GM21723 (cell line): Measurements from ENCODE around the gene MAP1LC3A.

Experiments
- ATAC-seq: cut with Tn5 transposase; IDR thresholded peaks from one replicate; pipeline ENCODE4 v1.9.1; 2021; ENCODE audit warnings: mild to moderate bottlenecking, moderate library complexity; ENCODE audit not compliant: unreplicated experiment

Gene MAP1LC3A

DNA sequence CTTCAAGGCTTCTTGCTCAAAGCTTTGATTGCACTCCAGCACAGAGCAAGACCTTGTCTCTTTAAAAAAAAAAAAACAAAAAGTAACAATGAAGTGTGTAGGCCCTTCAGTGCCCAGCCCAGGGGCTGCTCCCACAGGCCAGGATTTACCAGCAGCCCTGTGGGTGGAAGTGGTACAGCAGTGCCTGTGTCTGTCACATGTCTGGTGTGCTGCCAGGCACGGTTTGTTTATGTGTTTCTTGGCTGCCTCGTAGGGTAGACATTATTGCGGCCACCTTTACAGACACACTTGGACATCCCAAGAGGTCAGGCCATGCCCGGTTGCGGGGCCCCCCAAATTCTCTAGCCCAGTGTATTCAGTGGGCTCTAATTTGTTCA is 29.6 kb upstream of the MAP1LC3A start:
- ATAC-seq, result no peak

DNA sequence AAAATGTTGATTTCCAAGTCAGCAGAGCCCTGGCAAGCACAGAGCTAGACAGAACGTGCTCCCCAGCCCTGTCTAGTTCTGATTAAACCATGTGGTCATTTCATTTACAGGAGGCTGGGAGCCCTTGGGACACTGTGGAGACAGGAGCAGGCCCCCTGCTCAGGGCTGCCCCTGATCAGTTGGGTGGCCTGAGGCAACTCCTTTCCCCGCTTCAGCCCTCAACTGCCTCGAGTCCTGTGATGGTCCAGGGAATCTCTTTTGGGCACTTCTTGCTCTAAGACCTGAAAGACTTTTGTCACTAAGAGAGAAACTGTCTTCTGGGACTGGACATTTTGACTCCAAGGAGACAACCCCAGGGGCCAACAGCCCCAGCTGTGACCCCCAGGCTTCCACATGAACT is 28.8 kb upstream of the MAP1LC3A start:
- no peak for ATAC-seq

- no peak for ATAC-seq
Measured at GRCh38 chr20:34530342-34530741, 28.2 kb upstream of the MAP1LC3A start.

- ATAC-seq, result no peak
Measured at GRCh38 chr20:34531608-34532265, 26.8 kb upstream of the MAP1LC3A start.

DNA sequence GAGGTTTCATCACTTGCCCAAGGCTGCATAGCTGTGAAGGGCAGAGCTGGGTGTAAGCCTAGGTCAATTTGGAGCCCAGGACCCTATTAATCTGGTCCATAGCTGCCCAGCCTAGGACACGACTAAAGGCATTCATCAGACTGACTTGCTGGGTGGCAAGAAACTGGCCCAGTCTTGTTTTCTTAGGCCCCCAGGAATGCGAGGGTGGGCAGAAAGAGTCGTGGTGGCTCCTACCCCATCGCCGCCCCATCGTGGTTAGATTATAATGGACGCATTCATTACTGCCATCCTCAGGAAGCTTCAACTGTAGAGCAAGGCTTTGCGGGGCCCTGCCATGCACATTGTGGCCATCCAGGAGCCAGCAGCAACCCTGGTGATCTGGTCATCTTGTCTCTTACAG is 26.2 kb upstream of the MAP1LC3A start:
- ATAC-seq, result no peak

DNA sequence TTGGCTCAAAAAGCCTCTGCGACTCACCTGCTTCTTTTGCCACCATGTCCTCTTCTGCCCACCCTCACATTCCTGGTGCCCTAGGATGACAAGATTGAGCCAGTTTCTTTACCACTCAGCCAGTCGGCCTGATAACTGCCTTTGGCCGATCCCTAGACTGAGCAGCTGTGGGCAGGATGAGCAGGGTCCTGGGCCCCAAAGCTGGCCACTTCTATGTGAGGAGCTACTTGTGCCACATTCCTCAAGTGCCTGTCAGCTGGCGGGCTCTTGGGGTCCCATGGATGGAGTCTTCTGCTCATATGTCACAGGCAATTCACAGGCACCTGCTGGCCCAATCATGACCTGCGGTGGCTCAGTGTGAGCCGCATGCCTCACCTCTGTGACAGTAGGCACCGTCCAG is 25.8 kb upstream of the MAP1LC3A start:
- ATAC-seq, result no peak

DNA sequence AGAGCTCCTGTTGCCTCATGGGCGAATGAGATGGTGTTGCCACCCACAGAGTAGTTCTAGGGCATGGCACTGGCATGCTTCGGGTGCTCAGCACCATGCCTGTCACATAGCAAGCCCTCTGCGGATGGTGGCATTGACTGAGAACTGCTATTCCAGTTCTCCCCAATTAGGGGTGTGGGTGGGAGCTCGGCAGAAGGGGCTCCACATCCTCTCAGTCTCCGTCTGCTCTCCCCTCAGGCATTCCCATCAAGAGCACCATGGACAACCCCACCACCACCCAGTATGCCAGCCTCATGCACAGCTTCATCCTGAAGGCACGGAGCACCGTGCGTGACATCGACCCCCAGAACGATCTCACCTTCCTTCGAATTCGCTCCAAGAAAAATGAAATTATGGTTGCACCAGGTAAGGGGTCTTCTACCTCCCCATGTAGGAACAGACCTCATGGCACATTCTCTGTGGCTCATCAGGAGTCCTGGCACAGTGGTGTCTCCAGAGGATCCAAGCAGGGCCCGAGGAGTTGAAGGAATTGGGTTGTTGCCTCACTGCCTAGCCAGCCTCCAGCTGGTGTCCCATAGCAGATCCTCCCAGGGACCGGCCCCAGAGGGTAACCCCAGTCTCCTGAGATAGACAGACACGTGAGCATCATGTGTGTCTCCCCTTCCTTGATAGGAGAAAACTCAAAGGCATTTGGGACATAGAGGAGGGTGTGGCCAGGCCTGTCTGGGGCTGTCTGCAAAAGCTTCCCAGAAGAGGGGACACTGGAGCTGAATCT is 23.9 kb upstream of the MAP1LC3A start:
- no peak for ATAC-seq

GRCh38 chr20:34535301-34535840 is 23.1 kb upstream of the MAP1LC3A start:
- ATAC-seq, result no peak

GRCh38 chr20:34535857-34536256 is 22.7 kb upstream of the MAP1LC3A start:
- ATAC-seq, result no peak

DNA sequence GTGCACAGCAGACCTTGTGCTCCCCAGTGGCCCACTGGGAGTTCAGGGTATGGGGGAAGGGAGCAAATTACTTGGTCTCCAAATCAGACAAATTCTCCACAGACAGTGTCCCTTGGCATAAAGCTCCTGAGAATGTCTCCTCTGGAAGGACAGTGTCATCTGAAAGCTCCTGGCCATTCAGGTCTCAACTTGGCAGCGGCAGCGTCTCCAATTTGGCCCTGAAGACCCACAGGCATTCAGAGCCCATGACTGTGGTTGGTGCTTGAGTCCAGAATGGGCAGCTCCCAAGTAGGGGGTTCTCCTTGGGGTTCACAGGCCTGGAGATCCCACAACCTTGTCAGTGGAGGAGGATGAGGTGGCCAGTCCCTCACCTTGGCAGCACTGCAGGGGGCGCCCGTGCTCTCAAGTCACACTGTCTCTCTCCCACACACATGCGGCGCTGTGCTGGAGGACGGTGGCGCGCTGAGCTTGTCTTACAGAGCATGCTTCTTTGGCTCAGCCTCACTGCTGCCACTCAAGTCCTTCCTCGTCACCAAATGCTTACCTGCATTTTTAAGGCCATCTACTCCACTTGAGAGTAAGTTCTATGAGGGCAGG is 21.6 kb upstream of the MAP1LC3A start:
- ATAC-seq, result no peak

DNA sequence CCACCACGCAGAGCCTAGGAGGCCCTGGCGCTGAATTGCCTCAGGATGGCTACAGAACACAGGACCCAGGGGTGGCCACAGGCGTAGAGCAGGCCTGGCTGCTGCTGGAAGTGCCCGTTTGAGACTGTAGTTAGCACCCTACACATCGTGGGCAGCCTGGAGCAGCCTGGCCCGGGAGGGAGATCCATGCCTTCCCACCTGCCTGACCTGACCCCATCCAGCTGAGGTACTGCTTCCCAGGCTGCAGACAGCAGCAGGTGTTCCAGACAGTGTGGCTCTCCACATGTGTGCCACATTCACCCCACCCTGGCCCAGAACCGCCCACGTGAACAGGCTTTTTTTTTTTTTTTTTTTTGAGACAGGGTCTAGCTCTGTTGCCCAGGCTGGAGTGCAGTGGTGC is 20.9 kb upstream of the MAP1LC3A start:
- ATAC-seq, result no peak

DNA sequence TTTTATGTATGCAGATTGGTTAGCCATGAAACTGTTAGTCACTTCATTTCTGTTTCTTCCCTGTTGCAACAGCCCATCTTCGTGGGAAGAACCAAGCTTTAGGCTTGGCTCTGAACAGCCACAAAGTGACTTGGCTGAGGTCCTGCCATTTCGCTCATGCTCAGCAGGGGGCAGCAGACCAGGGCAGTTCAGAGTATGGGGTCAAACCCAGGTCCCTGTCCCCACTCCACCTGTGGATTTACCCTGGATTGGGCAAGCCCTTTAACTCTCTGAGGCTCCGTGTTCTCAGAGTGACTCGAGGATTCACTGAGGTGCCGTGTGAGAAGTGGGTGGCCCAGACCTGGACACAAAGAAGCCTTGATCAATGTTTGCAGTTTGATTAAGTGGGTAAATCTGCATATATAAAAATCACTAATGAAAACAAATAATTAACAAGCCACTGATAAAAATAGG is 19.8 kb upstream of the MAP1LC3A start:
- ATAC-seq, result no peak

DNA sequence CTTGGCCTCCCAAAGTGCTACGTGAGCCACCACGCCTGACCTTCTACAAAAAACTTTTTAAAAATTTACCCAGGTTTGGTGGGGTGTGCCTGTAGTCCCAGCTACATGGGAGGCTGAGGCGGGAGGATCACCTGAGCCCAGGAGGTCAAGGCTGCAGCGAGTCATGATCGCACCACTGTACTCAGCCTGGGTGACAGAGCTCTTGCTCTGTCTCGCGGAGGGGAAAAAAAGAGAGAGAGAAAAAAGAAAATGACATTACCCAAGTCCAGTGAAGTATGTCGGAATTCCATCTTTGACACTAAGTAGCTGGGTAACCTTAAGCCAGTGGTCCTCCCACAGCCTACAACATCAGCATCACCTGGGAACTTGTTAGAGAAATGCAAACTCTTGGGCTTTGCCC is 18.8 kb upstream of the MAP1LC3A start:
- no peak for ATAC-seq

- ATAC-seq, result no peak
Measured at GRCh38 chr20:34540596-34541263, 17.8 kb upstream of the MAP1LC3A start.

GRCh38 chr20:34541264-34541901 is 17.1 kb upstream of the MAP1LC3A start:
- no peak for ATAC-seq

DNA sequence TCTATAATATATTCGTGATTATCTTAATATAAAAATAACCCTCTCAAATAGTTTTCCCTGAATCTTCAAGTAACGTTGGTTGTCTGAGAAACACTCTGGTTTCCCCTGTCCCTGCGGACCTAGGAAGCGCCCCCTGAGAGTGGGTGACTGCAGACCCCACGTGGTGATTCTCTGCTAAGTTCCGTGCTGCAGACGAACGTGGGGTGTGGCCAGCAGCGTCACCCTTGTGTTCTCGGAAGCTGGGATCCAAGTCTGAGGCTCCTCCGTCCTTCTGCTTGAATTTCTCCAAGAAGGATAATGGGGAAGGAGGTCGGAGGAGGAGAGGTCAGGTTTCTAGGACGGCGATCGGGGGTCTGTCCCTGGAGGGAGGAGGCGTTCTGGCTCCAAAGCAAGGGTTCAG is 16.6 kb upstream of the MAP1LC3A start:
- no peak for ATAC-seq

- ATAC-seq, result no peak
Measured at GRCh38 chr20:34542439-34542838, 16.1 kb upstream of the MAP1LC3A start.

DNA sequence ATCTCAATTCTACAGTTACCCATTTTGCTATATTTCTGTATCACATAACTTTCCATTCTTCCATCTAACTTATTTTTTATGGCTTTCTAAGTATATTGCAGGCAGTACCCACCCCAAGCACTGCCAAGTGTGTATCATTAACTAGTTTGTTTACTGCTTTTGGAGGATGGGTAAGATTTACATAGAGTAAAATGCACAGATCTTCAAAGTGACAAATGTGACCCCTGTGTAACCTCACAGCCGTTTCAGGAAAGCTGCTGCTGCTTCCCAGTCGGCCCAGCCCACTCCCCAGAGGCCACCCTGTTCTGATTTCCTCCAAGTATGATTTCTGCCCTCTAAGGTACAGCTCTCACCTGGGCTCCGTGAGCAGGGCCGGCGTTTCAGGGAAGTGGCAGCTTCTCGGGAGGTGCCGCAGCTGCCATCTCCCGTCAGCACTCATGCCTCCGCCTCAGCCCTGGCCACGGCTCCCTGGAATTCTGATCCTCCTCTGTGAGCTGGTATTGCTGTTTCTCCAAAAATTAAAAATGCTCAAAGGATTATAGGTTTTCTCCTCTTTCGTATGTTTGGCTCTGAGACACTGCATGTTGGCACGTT is 15.0 kb upstream of the MAP1LC3A start:
- ATAC-seq, result no peak

GRCh38 chr20:34544109-34544796 is 14.3 kb upstream of the MAP1LC3A start:
- ATAC-seq, result no peak

GRCh38 chr20:34546751-34547181 is 11.8 kb upstream of the MAP1LC3A start:
- ATAC-seq, result no peak
